ACHN (cell line): Measurements from ENCODE around the gene UBE4B.
"Not testable (repeated sequence)": the region's sequence is repeated elsewhere in the genome, so short reads cannot be mapped to it uniquely, and the experiment has no call there.

Experiments used
- DNase-seq: peaks from one replicate; pipeline ENCODE4 v3.0.0-alpha.2; 2015
- in situ Hi-C: cut with HindIII; loops from 2 replicates; pipeline ENCODE4 v1.10.0; 2017; ENCODE audit warnings: low sequenced_read_pairs, low pct_ligation_motif_present, low pct_unique_long_range_greater_than_20kb

Gene UBE4B

DNA sequence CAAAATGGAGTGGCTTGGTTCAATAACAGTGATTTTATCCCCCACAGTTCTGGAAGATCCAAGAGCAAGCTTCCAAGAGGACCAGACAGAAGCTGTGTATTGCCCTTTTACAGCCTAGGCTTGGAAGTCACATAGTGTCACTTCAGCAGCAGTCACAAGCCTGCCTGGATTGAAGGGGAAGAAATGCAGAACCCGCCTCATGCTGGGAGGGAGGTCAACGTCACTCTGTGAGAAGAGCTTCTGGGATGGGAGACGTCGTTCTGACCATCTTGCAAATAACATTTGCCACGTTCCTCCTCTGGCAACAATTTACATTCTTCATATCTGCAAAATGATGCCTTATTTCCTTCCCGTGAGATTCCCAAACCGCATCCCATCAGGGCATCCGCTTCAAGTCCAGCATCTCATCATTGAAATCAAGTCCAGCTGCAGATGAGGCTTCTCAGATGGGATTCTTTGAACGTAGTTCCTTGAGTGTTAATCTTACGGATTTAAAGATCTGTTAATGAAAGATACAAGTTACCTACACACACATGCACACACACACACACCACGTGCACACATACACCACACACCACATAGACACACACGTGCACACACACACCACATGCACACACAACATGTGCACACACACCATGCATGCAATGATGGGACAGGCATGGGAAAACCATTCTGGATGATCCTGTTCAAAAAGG is 153.7 kb downstream of the UBE4B start:
- in situ Hi-C loops, result no loop called here
- no peak for DNase-seq

DNA sequence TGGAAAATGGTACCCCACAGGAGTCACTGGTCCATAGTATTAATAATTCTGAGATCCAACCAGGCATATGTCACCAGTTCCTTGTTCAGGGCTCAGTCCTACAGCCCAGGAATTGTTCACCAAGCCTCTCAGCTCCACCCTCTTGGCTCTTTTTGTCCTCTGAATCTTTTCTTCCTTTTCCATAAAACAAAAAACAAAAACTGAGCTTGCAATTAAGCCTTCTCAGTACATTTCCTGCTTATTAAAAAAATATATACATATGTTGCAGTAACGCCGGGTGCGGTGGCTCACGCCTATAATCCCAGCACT is 154.2 kb downstream of the UBE4B start:
- DNase-seq, result no peak
- in situ Hi-C loops, result no loop called here

DNA sequence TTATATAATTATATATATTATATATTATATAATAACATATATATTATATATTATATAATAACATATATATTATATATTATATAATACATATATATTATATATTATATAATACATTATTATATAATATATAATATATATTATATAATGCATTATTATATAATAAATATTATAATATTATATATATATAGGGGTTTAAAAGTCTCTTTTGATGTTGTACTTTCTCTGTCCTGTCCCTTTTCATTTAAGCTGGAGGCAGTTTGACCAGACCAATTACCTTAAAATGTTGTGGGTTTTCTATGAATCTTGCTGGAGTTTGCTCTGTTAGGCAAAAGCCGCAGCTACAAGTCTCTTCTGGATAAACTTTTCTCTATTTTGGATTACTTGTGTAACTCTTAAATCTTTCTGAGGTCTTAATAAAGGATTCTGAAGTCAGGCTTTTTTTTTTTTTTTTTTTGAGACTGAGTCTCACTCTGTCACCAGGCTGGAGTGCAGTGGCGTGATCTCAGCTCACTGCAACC is 155.4 kb downstream of the UBE4B start:
- DNase-seq, result no peak
- in situ Hi-C loops, result no loop called here

DNA sequence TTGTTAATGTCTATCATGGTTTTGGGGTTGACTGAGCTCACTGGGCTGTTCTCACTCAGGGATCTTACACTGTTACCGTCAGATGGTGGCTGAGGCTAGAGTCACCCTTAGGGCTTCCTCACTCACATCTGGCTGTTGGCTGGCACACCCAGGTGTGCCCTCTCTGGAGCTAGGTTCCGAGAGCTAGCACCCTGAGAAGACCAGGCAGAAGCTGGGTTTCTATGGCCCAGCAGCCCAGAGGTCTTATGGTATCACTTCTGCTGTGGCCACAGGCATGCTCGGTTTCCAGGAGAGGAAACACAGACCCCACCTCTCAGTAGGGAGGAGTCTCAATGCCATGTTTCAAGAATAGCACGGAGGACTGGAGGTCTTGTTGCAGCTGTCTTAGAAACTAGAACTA is 156.9 kb downstream of the UBE4B start:
- in situ Hi-C loops, result no loop called here
- no peak for DNase-seq

DNA sequence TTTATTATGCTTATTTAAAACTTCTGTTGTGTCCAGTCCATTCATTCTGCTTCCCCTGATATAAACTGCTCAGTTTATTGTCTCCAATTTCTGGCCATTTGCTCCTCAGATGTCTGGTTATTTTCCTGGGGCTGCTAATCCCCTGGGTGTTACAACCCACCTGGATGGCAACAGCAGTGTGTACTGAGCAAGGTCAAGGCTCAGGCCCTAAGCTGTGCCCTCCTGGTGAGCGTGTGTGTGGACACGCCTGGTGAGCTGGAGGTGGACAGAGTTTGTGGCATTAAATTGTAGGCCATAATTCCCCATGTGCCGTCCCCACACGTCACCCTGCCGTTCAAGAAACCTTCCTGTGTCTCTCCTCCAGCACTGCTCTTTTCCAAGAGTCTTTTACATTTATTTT is 159.5 kb downstream of the UBE4B start:
- in situ Hi-C loops, result no loop called here
- DNase-seq, result no peak

DNA sequence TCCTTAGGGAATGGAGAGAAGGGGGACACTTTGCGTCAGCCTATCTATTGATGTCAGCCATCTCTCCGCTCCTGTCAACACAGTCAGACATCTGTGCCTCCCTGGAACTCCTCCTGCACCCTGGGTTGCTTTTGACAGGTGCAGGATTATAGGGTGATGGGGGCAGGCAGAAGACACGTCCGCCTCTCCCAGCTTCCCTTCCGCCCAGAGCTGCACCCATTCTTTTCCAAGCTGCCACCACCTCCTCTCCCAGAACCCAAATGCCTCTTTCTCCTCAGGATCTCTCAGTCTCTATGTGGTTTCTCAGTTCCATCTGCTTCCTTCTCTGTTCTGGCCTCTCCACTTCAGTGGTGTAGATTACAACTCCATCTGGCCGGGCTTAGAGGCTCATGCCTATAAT is 160.5 kb downstream of the UBE4B start:
- in situ Hi-C loops, result no loop called here

DNA sequence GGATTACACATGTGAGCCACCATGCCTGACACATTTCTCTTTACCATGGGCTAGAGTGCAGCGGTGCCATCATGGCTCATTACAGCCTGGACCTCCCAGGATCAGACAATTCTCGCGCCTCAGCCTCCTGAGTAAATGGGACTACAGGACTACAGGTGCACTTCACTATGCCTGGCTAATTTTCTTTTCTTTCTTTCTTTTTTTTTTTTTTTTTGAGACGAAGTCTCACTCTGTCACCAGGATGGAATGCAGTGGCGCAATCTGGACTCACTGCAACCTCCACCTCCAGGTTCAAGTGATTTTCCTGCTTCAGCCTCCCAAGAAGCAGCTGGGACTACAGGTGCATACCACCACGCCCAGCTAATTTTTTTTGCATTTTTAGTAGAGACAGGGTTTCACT is 162.8 kb downstream of the UBE4B start:
- in situ Hi-C loops, result no loop called here
- DNase-seq, result peak; percentile 17

More for the DNA sequence above, 160.5 kb downstream of the UBE4B start:
- no peak for DNase-seq

DNA sequence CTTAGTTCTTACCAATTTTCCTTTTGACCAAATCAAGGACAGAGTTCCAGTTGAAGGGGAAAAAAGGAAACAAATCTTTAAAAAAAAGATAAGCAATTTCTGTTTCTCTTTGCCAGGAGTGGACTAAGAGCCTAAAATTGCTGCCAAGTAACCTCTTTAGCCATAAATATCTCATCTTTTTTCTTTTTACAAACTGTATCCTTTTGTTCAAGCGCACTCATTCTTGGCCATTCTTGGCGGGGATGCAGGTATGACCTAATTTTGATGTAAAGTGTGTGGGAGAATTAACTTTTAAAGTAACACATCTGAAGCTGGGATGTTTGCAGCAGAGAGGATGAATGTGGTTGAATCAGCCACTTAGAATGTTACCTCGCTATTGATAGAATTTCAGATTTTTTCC is 164.2 kb downstream of the UBE4B start:
- in situ Hi-C loops, result no loop called here
- DNase-seq, result no peak

DNA sequence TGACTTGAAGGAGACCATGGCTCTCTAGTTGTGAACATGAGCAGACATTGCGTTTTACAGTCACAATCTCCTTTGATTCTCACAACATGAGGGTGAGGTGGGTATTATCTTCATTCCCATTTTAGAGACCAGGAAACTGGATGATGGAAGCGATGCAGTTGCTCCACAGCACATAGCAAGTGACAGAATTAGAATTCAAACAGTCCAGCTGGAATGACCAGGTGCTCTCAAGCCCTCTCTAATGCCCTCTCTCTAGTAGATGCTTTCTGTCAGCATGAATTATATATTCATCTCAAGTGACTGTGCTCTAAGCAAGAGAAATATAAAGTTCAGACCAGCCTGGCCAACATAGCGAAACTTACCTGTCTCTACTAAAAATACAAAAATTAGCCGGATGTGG is 167.9 kb downstream of the UBE4B start:
- in situ Hi-C loops, result no loop called here
- no peak for DNase-seq

DNA sequence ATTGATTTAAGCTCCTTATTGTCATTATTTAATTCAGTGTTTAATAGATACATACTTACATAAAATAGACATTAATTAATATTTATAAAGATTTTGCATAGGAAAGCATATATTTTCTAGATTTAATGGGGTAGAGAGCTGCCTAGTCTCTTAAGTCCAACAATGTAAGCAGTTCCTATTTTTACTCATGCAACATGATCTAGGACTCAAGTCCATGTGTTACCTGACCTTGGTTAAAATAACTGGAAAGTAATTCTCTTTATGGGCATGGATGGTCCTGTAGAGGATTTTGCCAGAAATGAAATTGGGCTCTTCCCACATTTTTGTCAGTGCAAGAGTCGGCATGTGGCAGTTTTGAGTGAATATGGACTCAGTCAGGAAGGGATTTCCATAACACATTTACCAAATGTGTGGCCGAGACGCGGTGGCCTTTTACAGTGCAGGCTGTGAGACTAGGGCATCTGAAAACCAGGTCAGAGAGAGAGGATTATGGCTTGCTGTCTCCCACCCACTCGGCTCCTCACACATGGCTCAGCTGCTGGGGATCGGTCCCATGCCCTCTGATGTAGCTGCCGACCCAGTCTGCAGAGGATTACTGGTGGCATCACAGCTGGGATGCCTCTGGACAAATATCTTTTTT is 171.4 kb downstream of the UBE4B start:
- DNase-seq, result no peak
- in situ Hi-C loops, result no loop called here

DNA sequence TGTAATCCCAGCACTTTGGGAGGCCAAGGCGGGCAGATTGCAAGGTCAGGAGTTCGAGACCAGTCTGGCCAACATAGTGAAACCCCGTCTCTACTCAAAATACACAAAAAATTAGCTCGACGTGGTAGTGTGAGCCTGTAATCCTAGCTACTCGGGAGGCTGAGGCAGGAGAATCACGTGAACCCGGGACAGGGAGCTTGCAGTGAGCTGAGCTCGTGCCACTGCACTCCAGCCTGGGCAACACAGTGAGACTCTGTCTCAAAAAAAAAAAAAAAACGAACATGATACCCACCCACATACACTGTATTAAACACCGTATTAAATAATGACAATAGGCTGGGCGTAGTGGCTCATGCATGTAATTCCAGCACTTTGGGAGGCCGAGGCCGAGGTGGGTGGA is 172.4 kb downstream of the UBE4B start:
- DNase-seq, in situ Hi-C loops: not testable (repeated sequence)

DNA sequence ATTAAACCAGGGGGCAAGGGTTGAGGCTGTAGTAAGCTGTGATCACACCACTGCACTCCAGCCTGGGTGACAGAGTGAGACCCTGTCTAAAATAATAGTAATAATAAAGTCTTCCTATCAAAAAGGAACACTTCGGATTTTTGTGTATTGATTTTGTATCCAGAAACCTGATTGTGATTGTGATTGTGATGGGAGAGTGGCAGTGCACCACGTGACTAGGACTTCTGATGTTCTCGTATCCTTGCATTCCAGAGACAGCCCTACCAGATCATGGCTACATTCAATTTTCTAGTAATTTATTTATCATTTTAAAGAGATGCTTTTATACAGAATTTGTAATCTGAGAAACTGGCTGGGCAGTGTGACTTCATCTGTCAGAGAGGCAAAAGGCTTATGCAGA is 175.1 kb downstream of the UBE4B start:
- DNase-seq, result no peak
- in situ Hi-C loops, result no loop called here

DNA sequence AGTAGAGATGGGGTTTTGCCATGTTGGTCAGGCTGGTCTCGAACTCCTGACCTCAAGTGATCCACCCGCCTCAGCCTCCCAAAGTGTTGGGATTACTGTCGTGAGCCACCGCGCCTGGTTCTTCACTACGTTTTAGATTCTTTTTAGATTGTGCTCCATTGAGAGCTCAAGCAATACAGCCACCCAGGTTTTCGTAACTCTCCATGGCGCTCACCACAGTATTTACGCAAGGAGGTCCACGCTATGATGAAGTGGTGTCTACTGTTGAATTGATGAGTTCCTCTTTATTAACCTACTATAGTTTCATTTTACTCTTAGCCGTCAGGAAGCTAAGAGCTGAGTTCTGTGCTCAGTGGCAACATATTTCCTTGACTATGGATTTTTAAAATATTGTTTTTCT is 175.8 kb downstream of the UBE4B start:
- no peak for DNase-seq
- in situ Hi-C loops, result no loop called here

DNA sequence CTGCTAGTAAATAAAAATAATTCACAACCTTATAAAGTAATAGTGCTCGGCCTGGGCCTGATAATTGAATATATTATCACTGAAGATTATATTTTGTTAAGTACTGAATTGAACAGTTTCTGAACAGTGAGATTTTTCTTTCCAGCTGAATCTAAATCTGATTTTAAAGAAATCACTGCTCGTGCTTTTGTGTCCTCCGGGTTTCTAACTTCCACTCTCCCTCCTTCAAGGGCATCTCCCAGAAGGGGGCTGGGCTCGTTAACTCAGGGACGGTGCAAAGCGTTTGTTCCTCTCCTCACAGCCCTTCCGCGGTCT is 176.8 kb downstream of the UBE4B start:
- in situ Hi-C loops, result no loop called here
- DNase-seq, result no peak

DNA sequence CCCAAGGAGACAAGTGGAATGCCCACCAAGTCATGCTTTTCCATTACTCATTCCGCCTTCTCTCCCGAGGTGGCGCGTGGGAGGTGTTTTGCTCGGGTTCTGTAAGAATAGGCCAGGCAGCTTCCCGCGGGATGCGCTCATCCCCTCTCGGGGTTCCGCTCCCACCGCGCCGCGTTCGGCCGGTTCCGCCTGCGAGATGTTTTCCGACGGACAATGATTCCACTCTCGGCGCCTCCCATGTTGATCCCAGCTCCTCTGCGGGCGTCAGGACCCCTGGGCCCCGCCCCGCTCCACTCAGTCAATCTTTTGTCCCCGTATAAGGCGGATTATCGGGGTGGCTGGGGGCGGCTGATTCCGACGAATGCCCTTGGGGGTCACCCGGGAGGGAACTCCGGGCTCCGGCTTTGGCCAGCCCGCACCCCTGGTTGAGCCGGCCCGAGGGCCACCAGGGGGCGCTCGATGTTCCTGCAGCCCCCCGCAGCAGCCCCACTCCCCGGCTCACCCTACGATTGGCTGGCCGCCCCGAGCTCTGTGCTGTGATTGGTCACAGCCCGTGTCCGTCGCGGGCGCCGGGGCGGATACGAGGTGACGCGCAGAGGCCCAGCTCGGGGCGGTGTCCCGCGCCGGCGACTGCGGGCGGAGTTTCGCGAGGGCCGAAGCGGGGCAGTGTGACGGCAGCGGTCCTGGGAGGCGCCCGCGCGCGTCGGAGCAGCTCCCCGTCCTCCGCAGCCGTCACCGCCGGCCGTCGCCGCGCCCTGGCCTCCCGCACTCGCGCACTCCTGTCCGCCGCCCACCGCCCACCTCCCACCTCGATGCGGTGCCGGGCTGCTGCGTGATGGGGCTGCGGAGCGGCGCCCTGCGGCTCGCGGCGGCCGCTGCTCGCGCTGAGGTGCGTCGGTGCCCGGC is 177.4 kb downstream of the UBE4B start, which contains the start of gene KIF1B:
Gene KIF1B, plus strand, starts transcription at position 666 of the 906 bp plus-strand sequence. CDS start 21,759 bp downstream, outside the sequence.
- in situ Hi-C loops, result no loop called here

DNA sequence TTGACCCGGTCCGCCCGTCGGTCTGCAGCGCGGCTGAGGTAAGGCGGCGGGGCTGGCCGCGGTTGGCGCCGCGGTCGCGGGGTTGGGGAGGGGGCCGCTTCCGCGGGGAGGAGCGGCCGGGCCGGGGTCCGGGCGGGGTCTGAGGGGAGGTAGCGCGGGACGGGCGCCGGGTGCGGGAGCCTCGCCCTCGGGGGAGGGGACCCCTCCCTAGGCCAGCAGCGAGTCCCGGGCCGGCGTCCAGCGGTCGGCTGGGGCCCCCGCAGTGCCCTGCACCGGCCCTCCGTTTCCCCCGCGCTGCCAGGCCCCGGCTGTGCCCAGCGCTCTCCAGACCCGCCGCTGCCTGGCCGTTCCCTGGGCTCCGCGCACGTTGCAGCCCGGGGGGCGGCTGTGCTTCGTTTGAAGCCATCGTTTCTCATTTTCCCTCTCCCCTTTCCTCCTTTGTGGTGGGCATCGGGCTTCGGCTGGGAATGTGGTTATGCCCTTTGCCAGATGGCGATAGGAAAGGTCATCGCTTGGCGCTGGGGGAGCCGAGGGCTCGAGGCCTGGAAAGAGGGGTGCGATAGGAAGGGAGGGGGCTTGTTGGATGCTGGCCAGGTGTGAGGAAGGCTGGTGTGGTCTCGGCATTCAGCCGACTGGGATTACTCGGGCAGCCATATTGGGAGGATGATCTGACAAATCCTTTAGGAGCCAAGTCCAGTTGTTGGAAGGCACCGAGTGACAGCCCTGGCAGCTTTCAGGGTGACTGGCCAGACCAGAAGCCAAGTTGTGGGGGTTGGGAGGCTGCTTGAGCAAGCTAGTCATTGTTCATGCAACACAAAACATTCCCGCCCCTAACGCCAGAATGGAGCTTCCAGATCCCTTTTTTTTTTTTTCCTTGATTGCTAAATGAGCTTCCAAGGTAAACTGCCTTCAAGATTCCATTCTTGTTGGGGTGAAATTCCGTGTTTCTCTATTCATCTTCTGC is 178.4 kb downstream of the UBE4B start:
- peak; percentile 81 for DNase-seq
- in situ Hi-C loops, result no loop called here

More for the DNA sequence above, 177.4 kb downstream of the UBE4B start, which contains the start of gene KIF1B:
- DNase-seq, result peak; percentile 95

DNA sequence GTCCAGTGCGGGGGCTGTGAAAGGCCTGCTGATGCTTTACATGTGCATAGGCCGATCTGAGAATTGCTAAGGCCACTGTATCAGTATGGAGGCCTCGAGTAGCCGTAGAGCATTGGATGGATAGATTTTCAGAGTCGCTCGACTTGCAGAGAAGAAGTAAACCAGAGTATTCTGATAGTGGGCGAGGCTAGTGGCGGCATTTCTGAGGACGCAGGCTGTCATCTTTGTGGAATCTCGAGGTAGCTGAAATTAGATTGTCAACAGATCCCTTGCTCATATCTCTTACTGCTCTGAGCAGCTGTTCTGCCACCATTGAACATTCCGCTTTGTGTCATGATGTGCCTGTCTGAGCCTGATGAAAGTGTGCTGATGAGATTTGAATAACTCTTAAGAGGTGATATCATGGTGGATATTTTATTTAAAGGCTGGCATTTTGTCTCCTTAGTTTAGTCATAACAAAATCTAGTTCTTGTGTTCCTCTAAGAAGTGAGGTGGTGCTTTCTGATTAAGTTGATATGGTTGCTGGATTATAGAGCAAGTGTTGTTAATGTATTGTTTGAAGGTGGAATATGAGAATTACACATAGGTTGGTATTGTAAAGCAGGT is 179.2 kb downstream of the UBE4B start:
- in situ Hi-C loops, result no loop called here
- DNase-seq, result no peak

DNA sequence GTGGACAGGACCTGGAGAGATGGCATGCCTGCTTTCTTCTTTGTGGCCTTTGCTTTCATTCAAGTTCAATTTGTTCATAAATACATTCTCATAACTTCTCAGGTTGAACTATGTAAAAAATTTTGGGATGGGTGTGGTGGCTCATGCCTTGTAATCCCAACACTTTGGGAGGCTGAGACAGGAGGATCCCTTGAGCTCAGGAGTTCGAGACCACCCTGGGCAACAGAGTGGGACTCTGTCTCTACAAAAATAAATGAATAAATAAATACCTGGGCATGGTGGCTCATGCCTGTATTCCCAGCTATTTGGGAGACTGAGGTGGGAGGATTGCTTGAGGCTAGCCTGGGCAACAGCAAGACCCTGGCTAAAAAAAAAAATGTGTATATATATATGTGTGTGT is 179.7 kb downstream of the UBE4B start:
- in situ Hi-C loops, result no loop called here
- no peak for DNase-seq
